IPS-NIHi7 (cell line): Measurements from ENCODE around the gene PAX6.

ENCODE experiments used
- DNase-seq: peaks from one replicate; pipeline ENCODE4 v3.0.0; 2012; ENCODE audit warnings: mixed read lengths; ENCODE audit errors: extremely low spot score

The PAX6 gene

DNA sequence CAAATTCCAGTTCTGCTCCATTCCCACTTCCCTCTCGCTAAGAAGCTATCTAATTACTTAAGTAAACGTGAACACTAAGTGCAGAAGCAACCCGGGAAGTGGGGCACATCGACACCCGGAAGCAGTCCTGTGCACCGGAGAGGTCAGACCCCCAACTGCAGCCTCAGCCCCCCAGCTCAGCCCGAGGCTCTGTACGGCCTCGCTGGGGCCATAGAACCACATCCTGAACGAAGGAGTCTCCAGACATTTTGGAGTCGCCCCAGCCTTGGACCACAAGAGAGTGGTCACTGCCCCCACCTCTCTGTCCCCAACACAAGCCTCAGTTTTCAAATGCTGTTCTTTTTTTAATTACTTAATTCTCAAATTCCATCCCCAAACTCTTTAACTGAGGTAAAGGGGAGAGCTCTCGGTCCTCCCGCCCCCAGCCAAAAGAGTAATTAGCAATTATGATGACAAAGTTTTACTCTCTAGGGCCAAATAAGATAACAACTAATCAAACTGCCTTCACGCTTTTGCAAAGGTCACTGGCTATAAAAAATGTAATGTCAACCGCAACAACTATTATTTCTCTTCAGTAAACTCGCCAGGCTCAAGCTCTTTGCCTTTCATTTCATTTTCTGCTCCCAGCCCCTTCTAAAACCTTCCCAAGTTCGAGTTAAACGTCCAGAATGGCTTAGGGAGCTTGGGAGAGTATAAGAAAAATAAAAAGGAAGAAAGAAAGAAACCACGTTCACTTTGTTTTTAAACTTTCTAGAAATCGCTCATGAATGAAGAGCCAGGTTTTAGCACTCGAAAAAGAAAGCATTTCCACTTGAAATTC, 2.2 kb downstream of the PAX6 start:
- DNase-seq = peak; percentile 10

- no peak for DNase-seq
Observed at GRCh38 chr11:31807799-31808667, 3.1 kb downstream of the PAX6 start.

GRCh38 chr11:31806928-31807798, 4.0 kb downstream of the PAX6 start:
- peak; percentile 7 for DNase-seq

- no peak for DNase-seq
Observed at GRCh38 chr11:31806186-31806927, 4.8 kb downstream of the PAX6 start.

- DNase-seq = no peak
Observed at GRCh38 chr11:31805629-31806185, 5.4 kb downstream of the PAX6 start.

DNA sequence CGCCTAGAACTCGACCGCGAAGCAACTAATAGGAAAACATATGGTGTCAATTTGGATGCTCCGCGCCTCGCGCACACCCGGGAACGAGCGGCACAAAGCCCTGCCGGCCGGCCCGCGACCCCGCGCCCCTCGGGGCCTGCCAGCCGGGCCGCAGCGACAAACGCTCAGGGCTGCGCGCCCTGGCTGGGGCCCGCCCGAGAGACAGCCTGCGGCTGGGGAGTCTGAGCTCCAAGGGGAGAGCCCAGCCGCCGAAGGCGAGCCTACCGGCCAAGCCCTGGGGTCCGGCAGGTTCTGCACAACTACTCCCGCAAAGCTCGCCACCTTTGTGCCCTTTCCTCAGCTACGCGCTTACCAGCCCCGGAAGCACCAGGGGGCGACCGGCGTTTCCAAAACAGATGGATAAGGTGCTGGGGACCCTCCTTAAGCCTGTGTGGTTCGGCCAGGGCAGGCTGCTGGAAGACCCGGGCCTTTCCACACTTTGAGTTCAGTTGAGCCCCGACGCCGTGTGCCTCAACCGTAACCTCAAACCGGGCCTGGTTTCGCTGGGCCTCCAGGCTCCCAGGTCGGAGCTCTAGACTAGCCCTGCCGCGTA, 6.0 kb downstream of the PAX6 start:
- no peak for DNase-seq

DNA sequence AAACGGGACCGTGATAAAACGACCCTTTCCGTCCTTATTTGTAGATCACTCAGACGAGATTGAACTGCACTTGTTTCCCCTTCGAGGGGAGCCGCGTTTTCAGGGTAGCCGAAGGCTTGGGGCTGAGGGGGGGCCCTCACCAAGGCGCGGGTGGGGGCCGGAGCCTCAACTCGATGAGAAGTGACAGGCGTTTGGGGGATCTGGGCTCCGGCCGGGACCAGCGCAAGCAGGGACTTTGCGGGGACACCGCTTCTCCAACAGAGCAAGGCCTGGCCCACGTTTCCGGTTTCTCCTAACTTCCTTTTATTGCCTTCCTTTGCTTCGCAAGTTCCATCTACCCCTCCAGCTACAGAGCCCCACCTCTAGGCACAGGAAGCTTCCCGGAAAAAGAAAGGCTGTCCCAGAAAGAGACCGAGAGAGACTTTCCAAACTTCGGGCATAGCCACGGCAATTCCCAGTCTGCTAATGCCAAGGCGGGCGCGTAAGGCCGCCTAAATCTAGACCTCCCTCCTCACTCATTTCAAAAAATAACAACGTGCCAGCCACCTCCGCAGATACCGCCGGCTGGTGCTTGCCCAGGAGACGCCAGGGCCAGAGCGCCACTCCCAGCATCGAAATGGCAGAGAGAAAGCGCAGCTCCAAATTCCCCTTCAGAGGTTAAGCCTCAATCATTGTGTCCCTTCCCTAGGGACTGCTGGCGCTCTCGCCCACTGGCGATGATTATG, 6.6 kb downstream of the PAX6 start:
- no peak for DNase-seq

- DNase-seq = no peak
Observed at GRCh38 chr11:31803813-31804311, 7.3 kb downstream of the PAX6 start.

DNA sequence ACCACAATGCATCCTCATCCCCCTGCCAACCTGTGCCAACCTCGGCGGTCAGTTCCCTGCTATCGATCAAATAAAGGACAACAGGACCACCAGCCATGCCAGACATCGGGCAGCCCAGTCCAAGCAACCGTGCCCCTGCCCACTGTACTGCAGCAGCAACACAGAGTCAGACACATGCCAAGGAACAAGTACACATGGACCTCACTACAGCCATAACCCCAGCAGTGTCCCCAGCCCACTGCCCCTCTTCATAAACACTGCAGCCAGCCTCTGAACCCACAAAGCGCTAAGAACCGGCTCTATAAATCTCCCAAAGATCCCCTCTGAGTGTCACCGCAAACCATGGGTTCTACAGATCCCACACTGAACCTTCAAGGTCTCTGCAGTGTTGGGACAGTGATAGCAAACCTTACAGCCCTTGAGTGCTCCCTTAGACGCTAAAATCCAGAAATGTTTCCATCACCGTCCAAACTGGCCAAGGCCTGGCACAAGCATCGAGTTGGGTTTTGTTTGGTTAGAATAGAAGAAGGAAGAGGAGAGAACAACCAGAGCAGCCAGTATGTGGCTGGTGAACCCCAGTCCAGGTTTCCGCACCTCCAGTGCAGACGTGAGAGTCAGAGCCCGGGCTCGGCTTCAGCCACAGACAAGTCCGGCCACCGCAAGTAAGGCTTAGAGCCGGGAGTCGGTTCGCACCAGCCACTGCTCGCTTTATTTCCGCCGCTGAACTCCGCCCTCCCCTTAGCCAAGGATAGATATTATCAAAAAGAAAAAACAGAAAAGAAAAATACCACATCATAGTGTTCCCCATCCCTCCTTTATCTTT, 7.9 kb downstream of the PAX6 start:
- DNase-seq = no peak

GRCh38 chr11:31802609-31802989, 8.5 kb downstream of the PAX6 start:
- peak; percentile 50 for DNase-seq

GRCh38 chr11:31802000-31802551, 9.0 kb downstream of the PAX6 start:
- DNase-seq = no peak

GRCh38 chr11:31801298-31801702, 9.8 kb downstream of the PAX6 start:
- DNase-seq = no peak

- DNase-seq = no peak
Observed at GRCh38 chr11:31800398-31801265, 10.5 kb downstream of the PAX6 start.

GRCh38 chr11:31799435-31800397, 11.4 kb downstream of the PAX6 start:
- no peak for DNase-seq

DNA sequence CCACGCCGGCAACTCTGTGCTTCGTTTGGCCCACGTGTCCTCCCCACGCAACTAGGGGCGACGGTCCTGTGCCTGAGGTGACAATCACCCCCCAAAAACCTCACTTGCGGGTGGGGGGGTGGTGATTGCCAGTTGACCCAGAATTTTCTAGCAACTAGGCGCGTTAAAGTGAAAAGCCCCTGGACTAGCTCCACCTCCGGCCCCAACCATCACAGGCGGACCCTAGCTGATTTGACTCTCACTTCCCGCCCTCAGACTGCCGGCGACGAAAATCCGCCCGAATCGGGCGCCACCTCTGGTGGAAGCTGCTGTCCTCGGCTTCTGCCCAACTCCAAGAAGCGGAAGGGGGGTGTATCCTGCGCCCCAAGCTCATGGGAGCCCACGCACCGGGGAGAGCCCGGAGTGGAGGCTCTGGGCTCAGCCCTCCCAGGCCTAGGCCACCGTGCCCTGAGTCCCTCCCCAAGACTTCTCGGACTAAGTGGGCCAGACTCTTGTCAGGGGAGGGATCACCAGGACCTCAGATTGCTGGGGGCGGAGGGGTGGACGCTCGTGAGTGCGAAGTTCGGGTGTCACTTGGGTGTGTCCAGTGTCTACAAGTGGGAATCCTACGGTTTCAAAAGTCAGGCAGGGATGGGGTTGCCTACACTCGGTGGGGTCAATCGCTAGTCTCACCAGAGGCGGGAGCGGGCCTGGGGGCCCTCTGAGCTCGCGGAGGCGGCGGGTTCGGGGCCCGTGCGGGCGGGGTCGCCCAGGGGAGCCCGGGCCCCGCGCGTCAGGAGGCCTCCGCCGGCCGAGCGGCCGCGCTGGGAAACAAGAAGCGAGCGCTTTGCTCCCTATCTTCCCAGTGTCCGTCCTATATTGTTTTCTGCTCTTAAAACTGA, 12.3 kb downstream of the PAX6 start:
- DNase-seq = peak; percentile 78
